Heart right ventricle (tissue), 16 donors: ENCODE results near the gene ATP5MC3. TPM values are rescaled to one million over a fixed set of nuclear protein-coding genes. Genes with fewer than 3 reads are reported as not detected.

Experiments
- ATAC-seq, 8 donors: fragments of 200-7000 bp; cut with Tn5 transposase; one replicate each; pipeline ENCODE4 v1.9.1; 2020; ENCODE audit warnings: mild to moderate bottlenecking in 8 of 8, moderate library complexity in 8 of 8, moderate number of reproducible peaks in 1 of 8
- DNase-seq, 2 donors: peaks; one replicate each; pipeline ENCODE4 v3.0.0-alpha.2; 2020
- H3K27ac ChIP-seq, 10 donors: fragments of 200-600 bp; sonication (generic) in 2 of 10; one replicate each; pipeline versions ENCODE4 v1.5.0 to v1.8.0; 2020 to 2022; ENCODE audit warnings: mild to moderate bottlenecking in 3 of 10
- H3K27me3 ChIP-seq, 7 donors: fragments of 200-600 bp; one replicate each; pipeline ENCODE4 v1.8.0; 2021 to 2022; ENCODE audit warnings: mild to moderate bottlenecking in 2 of 7
- H3K36me3 ChIP-seq, 9 donors: fragments of 200-600 bp; sonication (generic) in 1 of 9; one replicate each; pipeline versions ENCODE4 v1.5.0 to v1.8.0; 2020 to 2022; ENCODE audit warnings: mild to moderate bottlenecking in 2 of 9
- H3K4me1 ChIP-seq, 9 donors: fragments of 200-600 bp; sonication (generic) in 1 of 9; one replicate each; pipeline versions ENCODE4 v1.5.0 to v1.8.0; 2020 to 2022; ENCODE audit warnings: mild to moderate bottlenecking in 4 of 9
- H3K4me3 ChIP-seq, 10 donors: fragments of 200-600 bp; sonication (generic) in 2 of 10; one replicate each; pipeline versions ENCODE4 v1.5.0 to v1.8.0; 2020 to 2022; ENCODE audit warnings: mild to moderate bottlenecking in 7 of 10, moderate library complexity in 2 of 10
- H3K9me3 ChIP-seq, 11 donors: fragments of 200-600 bp in 10 of 11; sonication (generic) in 2 of 11; one replicate each; pipeline versions ENCODE4 v1.5.0 to v1.8.0; 2013 to 2022; ENCODE audit warnings: mild to moderate bottlenecking in 2 of 11, control low read depth in 1 of 11, moderate library complexity in 1 of 11
- CTCF ChIP-seq, 9 donors: fragments of 200-600 bp; sonication (generic) in 2 of 9; IDR thresholded peaks; one replicate each; pipeline versions ENCODE4 v1.5.0 to v1.8.0; 2021 to 2022; ENCODE audit warnings: antibody characterized with exemption in 9 of 9, mild to moderate bottlenecking in 5 of 9, moderate library complexity in 1 of 9
- WGBS, 2 donors: extraction: QIAGEN DNeasy Blood & Tissue Kit; methylation state at CpG; one replicate each; pipeline ENCODE4 v1.1.7; 2013; ENCODE audit warnings: inconsistent platforms in 1 of 2; 5-methylcytosine and 5-hydroxymethylcytosine counted together
- intact Hi-C, 10 donors: fragments of 100-400 bp; cut with DNase I; formaldehyde crosslinking; loops; one replicate each; pipeline versions ENCODE4 v1.11.1 to v1.14.2; 2022
- microRNA-seq, 2 donors: library from miRNA; unstranded; fragments of <30 nt; microRNA quantifications; one replicate each; pipeline ENCODE4 v1.2.0, GENCODE V29; 2021
- polyA plus RNA-seq, 2 donors: library from polyadenylated mRNA; stranded (reverse); fragments of 200-250 nt; gene quantifications; one replicate each; pipeline ENCODE4 v1.2.3, GENCODE V29; 2013
- total RNA-seq, 10 donors: library from RNA; stranded (reverse); fragmentation: NEBNext Ultra II Directional in 3 of 10; extraction: Animal tissue kit (Norgen Biotek cat#: 25700) in 3 of 10; gene quantifications; one replicate each; pipeline versions ENCODE4 v1.2.1 to v1.2.4, GENCODE V29; 2021 to 2023
- donor health status: Arrhythmogenic right ventricular cardiomyopathy.
- donor health status: ischemic (EF 13 %, LVEDD 7.1; RV severe dilation, severe dysfunction).
- donor health status: healthy with polysubstance abuse.
- donor health status: DM: no; HTN: yes; CAD: no.
- donor health status: DM: no; HTN: no; CAD: no.
- donor health status: ischemic (EF 25% LVEDD 6.9; RV normal size, moderate dysfunction).
- donor health status: ischemic (EF 25% LVEDD 5.7; RV mildly dilated, moderate dysfunction).
- donor health status: healthy.
- donor health status: DM: yes; HTN: yes; CAD: no.
- donor health status: Ischemic cardiomyopathy.
- donor health status: ischemic (EF 35%, LVEDD 5.7; RV mildly dilated, moderate dysfunction).
- donor health status: nonischemic (EF 11% LVEDD 7.7; RV severe dilation, severe dysfunction).
- donor health status: DM: yes; HTN: yes; CAD: no.
- donor health status: PGD.
- donor health status: ischemic (EF 29% LVEDD 5.4; RV normal size, mild dysfunction).
- donor health status: nonischemic (EF 23%, LVEDD 6.1; RV moderate dilation, normal function).

ATP5MC3 gene
- total and polyA plus RNA-seq, 12 donors, result 357 to 1,522 (median 1,119) TPM

- ATAC-seq (peak in 1 of 8 donors; percentile 20), DNase-seq (no peak)
- Histone ChIP-seq H3K9me3 (no peaks in the 10 kb centered on the region), H3K27me3 (no peaks in the 10 kb centered on the region), H3K4me1 (peaks cover 0 to 11% (median 4%) of the 10 kb centered on the region in 9 donors), H3K36me3 (peaks cover 0 to 53% (median 0%) of the 10 kb centered on the region in 9 donors), H3K4me3 (no peak overlapping the region), H3K27ac (no peak overlapping the region)
- intact Hi-C loops, result loop anchor here in 1 of 10 donors (10.0 kb wide), 1 partner anchor 48 kb away; no protein-coding TSS in a partner anchor
- TF ChIP-seq CTCF (IDR thresholded peaks at IDR 0.05), result no peak
- WGBS, 2 donors, result 91 to 96% methylated on average over 1 of the region's 1 CpG
These were observed 54.8 kb downstream of the ATP5MC3 start for GRCh38 chr2:175126661-175127060.

Small RNAs within 50 kb of the gene (microRNA-seq; reads per million reads assigned to microRNA genes)
- 0 to 0.51 reads per million in 2 donors for gene MIR933

Other genes starting within 250 kb of the ATP5MC3 start
- 10 to 100 TPM in 8 of 10 donors, 1 to 10 TPM in 2; 6.1 to 26.5 (median 17.7) TPM for gene CHN1, start 176.3 kb downstream of the ATP5MC3 start, total RNA-seq
- gene CHN1, start 176.3 kb downstream of the ATP5MC3 start, polyA plus RNA-seq, result 1 to 10 TPM; 7.1 to 7.9 TPM
- gene ATF2, start 13.5 kb downstream of the ATP5MC3 start, total RNA-seq, result 10 to 100 TPM; 23.3 to 39.8 (median 29.9) TPM
- 10 to 100 TPM in 1 of 2 donors, 1 to 10 TPM in 1; 7.8 to 26.3 TPM for gene ATF2, start 13.5 kb downstream of the ATP5MC3 start, polyA plus RNA-seq